GM19035 (cell line): Measurements from ENCODE around the gene TUBB3.
"Not testable (repeated sequence)": the region's sequence is repeated elsewhere in the genome, so short reads cannot be mapped to it uniquely, and the experiment has no call there.

Experiments used
- ATAC-seq: cut with Tn5 transposase; IDR thresholded peaks from one replicate; pipeline ENCODE4 v1.9.1; 2021; ENCODE audit not compliant: unreplicated experiment

Gene TUBB3

GRCh38 chr16:89922884-89923639 lies at the start of gene TUBB3:
Gene TUBB3, plus strand, starts transcription at chr16:89923342. Its CDS starts 60 bp downstream, at chr16:89923402.
- peak; percentile 40 for ATAC-seq

- peak; percentile 62 for ATAC-seq
These were observed 49.0 kb upstream of the TUBB3 start for GRCh38 chr16:89873972-89874689.

GRCh38 chr16:89879123-89879522 lies 44.0 kb upstream of the TUBB3 start:
- ATAC-seq, result not testable (repeated sequence)

- no peak for ATAC-seq
These were observed 42.4 kb upstream of the TUBB3 start for GRCh38 chr16:89880477-89881367.

- ATAC-seq, result no peak
These were observed 41.8 kb upstream of the TUBB3 start for GRCh38 chr16:89881368-89881730.

GRCh38 chr16:89883346-89884040 lies 39.6 kb upstream of the TUBB3 start:
- ATAC-seq, result no peak

GRCh38 chr16:89884041-89884421 lies 39.1 kb upstream of the TUBB3 start:
- no peak for ATAC-seq

- ATAC-seq, result no peak
These were observed 35.9 kb upstream of the TUBB3 start for GRCh38 chr16:89887243-89887642.

- no peak for ATAC-seq
These were observed 32.9 kb upstream of the TUBB3 start for GRCh38 chr16:89890200-89890599.

- no peak for ATAC-seq
These were observed 32.1 kb upstream of the TUBB3 start for GRCh38 chr16:89890886-89891657.

- ATAC-seq, result no peak
These were observed 31.0 kb upstream of the TUBB3 start for GRCh38 chr16:89892055-89892630.

- no peak for ATAC-seq
These were observed 30.5 kb upstream of the TUBB3 start for GRCh38 chr16:89892635-89893034.

GRCh38 chr16:89893642-89894548 lies 29.2 kb upstream of the TUBB3 start:
- ATAC-seq, result no peak

GRCh38 chr16:89895482-89896250 lies 27.5 kb upstream of the TUBB3 start:
- no peak for ATAC-seq

GRCh38 chr16:89897204-89897603 lies 25.9 kb upstream of the TUBB3 start:
- no peak for ATAC-seq

GRCh38 chr16:89898201-89898967 lies 24.8 kb upstream of the TUBB3 start:
- ATAC-seq, result no peak

- ATAC-seq, result no peak
These were observed 23.2 kb upstream of the TUBB3 start for GRCh38 chr16:89899879-89900481.
